OCI-LY7 (cell line): ENCODE measurements around the gene VPS37D.

Experiments used
- EZH2phosphoT487 ChIP-seq: fragments of 200-600 bp; sonication (generic); IDR thresholded peaks from 2 replicates; pipeline ENCODE4 v1.6.1; 2018; ENCODE audit warnings: low read depth, borderline replicate concordance, mild to moderate bottlenecking, mixed run types, antibody characterized with exemption, low read length, moderate library complexity, mixed read lengths
- TF ChIP-seq, protein P1 (sequence below): fragments of 200-600 bp; sonication (generic); conservative IDR thresholded peaks from 2 replicates; pipeline ENCODE4 v1.5.1; 2014; ENCODE audit warnings: mild to moderate bottlenecking, antibody characterized with exemption, low read length, moderate library complexity, mixed read lengths

DNA sequence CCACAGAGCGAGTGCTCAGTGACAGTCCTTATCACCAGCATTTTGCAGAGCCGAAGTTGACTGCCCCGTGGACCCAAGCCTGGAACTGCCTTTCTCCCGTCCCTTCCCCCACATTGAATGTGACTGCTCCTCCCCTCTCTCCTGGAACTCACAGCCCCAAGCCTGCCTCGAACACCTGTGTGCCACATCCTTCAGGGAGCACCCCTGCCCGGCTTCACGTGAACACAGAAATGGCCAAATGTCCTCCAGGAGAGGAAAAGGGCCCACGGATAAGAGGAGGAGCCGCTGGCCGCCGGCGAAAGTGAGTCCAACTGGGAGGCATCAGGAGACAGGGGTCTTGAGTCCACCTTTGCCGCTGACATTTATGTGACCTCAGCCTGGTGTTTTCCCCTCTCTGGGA lies 35.6 kb downstream of the VPS37D start:
- TF ChIP-seq, protein P1, sequence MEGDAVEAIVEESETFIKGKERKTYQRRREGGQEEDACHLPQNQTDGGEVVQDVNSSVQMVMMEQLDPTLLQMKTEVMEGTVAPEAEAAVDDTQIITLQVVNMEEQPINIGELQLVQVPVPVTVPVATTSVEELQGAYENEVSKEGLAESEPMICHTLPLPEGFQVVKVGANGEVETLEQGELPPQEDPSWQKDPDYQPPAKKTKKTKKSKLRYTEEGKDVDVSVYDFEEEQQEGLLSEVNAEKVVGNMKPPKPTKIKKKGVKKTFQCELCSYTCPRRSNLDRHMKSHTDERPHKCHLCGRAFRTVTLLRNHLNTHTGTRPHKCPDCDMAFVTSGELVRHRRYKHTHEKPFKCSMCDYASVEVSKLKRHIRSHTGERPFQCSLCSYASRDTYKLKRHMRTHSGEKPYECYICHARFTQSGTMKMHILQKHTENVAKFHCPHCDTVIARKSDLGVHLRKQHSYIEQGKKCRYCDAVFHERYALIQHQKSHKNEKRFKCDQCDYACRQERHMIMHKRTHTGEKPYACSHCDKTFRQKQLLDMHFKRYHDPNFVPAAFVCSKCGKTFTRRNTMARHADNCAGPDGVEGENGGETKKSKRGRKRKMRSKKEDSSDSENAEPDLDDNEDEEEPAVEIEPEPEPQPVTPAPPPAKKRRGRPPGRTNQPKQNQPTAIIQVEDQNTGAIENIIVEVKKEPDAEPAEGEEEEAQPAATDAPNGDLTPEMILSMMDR, result no peak
- TF ChIP-seq EZH2phosphoT487, result no peak
